Activated naive CD4-positive, alpha-beta T cell treated with Interleukin-2 at 50 U/mL for 16 hours (primary cell): ENCODE results near the gene PLCXD3.

ENCODE experiments used
- DNase-seq: peaks from one replicate; pipeline ENCODE4 v3.0.0-alpha.2; 2020

The PLCXD3 gene

DNA sequence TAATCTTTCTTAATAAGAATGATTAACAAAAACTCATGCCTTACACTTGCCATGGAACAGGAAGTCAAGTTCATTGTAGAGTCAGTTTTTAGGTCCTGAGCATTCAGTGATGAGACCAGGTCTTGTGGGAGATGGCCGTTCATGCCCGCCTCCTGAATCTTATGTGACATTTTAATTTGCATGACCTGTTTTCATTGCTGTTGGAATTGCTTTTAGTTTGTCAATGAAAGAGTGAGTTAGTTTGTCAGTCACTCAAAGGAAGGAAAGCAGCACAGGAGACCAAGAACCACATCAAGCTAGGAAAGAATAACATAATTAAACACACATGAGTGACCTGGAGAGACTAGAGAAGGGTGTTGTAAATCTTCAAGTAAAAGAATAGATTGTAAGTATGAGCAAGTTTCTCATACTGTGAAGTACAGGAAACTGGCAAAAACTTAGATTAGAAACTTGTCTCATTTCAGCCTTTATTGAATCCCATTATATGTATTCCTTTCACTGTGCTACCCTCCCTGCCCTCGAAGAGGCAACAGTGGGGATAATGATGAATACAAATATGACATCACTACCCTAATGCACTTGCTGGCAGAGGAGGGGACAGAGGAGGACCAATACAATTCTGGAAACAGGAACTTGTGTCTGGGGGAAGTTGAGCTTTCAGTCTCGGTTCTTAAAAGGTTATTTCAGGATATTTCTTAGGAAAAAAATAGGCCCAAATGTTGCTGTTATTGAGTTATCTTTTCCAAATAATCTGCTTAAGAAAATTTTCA, 232.7 kb downstream of the PLCXD3 start:
- no peak for DNase-seq

GRCh38 chr5:41275813-41276512, 234.4 kb downstream of the PLCXD3 start:
- no peak for DNase-seq

GRCh38 chr5:41270423-41271251, 239.8 kb downstream of the PLCXD3 start:
- DNase-seq = no peak

GRCh38 chr5:41268894-41269293, 241.5 kb downstream of the PLCXD3 start:
- DNase-seq = no peak

DNA sequence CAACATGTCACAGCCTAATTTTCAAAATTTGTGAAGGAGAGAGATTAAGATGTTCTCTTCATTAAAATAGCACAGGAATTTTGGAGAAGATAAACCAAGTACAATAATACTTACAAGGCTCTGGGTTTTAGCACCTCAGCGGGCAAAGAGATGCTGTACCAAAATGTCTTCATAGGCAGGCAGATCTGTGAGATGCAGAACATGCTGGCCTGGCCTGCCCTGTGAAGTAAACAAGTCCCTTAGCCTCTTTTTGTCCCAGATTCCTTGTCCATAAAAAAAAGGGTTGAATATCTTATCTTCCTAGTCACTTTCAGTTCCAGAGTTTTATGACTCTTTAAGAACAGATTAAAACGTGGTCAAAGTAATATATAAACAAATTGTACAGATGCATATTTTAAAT, 244.0 kb downstream of the PLCXD3 start:
- DNase-seq = no peak

- no peak for DNase-seq
Observed at GRCh38 chr5:41264019-41264418, 246.4 kb downstream of the PLCXD3 start.

GRCh38 chr5:41263335-41263734, 247.1 kb downstream of the PLCXD3 start:
- DNase-seq = no peak
